Activated naive CD8-positive, alpha-beta T cell treated with anti-CD3 and anti-CD28 coated beads, Interleukin-2, amount 50 U/mL, for 24 hours (primary cell): ENCODE results near the gene EVPL.
"Not testable (repeated sequence)": the region's sequence is repeated elsewhere in the genome, so short reads cannot be mapped to it uniquely, and the experiment has no call there.

ENCODE experiments used
- ATAC-seq: fragments of 150-1000 bp; cut with Tn5 transposase; one replicate; pipeline ENCODE4 v1.10.0; 2021
- DNase-seq: peaks from one replicate; pipeline ENCODE4 v3.0.0; 2021
- H3K27ac Mint-ChIP-seq: one replicate; pipeline ENCODE4 v1.8.0; 2021; ENCODE audit warnings: mild to moderate bottlenecking, mixed read lengths
- H3K27me3 Mint-ChIP-seq: one replicate; pipeline ENCODE4 v1.8.0; 2021; ENCODE audit warnings: mixed read lengths
- H3K36me3 Mint-ChIP-seq: one replicate; pipeline ENCODE4 v1.8.0; 2021; ENCODE audit warnings: low read depth, mixed read lengths
- H3K4me1 Mint-ChIP-seq: one replicate; pipeline ENCODE4 v1.8.0; 2021; ENCODE audit warnings: mixed read lengths
- H3K4me3 Mint-ChIP-seq: one replicate; pipeline ENCODE4 v1.8.0; 2021; ENCODE audit warnings: mild to moderate bottlenecking, moderate library complexity, mixed read lengths
- H3K9me3 Mint-ChIP-seq: one replicate; pipeline ENCODE4 v1.8.0; 2021; ENCODE audit warnings: mixed read lengths

Gene EVPL

DNA sequence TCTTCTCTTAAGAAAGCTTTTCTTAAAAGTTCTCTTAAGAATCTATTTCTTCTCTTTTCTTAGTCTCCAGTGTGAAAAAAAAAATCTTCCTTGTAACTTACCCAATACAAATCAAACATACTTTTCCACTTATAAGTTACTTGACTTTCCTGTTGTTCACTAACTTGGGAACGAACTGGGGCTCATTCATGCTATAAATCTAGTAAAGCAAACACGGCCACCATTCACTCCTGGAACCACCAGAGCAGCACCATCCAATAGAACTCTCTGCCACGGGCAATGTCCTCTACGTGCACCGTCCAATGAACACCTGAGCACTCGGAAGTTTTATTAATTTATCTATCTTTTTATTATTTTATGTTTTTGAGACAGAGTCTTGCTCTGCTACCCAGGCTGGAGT lies 24.5 kb upstream of the EVPL start:
- H3K4me1 Mint-ChIP-seq = peaks cover 29% of the 10 kb centered on the region
- H3K36me3 Mint-ChIP-seq = peaks cover 49% of the 10 kb centered on the region
- ATAC-seq (no peak), DNase-seq (no peak)
- no peaks in the 10 kb centered on the region for H3K27me3 Mint-ChIP-seq
- H3K27ac Mint-ChIP-seq = no peak overlapping the region
- H3K9me3 Mint-ChIP-seq = no peaks in the 10 kb centered on the region
- no peak overlapping the region for H3K4me3 Mint-ChIP-seq

DNA sequence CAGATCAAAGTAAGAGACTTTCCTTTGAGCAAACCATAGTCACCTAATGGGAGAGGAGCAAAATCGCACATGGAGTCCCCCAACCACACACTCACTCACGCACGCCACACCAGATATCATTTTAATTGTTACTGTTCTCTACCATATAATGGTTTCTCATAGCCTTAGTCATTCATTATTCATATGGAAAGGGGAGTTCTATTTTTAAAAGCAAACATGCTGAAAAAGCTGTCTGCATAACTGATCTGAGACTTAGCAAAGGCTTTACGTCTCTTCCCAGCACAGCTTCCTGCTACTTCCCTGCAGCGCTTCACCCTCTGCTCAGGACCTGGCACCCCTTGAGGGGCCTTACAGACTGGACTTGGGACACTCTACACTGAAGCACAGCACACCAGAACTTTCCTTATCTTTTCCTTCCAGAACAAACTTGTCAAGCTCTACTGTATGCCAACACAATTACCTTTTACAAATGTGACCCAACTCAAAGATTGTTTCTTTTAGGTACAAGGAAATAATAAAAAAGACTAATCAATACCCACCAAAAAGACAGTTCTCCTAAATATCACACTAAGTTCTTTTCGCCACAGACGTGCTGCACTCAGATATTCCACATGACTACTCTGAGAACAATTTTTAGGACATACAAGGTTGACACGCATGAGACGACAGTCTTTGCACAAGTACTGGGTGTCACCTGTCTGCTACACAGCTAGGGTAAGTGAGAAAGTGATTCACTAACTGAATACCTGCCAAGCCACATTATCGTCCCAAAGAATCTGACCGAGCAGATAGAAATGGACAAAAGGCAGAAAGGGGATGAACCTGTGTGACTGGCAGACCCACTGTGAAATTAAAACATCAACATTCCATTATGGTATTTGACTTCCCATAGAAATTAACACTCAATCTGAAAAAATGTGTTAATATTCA lies 23.7 kb upstream of the EVPL start:
- Mint-ChIP-seq H3K4me3 (no peak overlapping the region), H3K36me3 (peaks cover 46% of the 10 kb centered on the region), H3K27ac (peak overlapping the region; percentile 16), H3K9me3 (no peaks in the 10 kb centered on the region), H3K4me1 (peaks cover 29% of the 10 kb centered on the region), H3K27me3 (no peaks in the 10 kb centered on the region)
- ATAC-seq = no peak
- no peak for DNase-seq

DNA sequence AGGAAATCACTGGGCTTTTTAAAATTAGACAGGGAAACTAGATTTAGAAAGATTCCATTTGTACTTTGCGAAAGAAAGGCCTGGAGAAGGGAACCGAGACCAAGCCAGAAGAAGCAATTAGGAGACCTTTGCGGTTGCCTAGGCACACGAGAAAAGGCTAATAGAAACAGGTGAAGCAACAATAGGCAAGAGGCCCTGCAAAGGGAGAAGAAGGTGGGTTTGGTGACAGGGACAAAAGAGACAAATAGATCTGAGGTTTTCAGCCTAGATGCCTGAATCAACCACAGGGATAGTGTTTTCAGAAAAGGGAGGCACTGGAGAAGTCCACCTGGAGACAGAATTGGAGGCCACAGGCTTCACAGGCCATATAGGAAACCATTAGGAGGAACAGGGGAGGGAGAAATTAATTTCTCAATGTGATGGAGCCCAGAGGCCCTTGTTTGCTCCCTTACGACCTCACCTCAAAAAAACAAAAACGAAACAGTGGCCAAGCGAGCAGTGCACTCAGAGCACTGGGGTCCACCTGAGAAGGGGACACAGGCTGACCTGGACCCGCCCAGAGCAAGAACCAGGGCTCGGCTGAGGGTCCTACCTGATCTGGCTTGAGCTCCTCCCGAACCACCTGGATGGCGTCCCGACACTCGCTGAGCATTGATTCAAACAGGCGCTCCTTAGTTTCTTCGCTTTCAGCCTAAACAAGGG lies 22.9 kb upstream of the EVPL start:
- Mint-ChIP-seq H3K4me3 (no peak overlapping the region), H3K4me1 (peaks cover 29% of the 10 kb centered on the region), H3K36me3 (peaks cover 52% of the 10 kb centered on the region), H3K27ac (peak overlapping the region; percentile 16), H3K27me3 (no peaks in the 10 kb centered on the region), H3K9me3 (no peaks in the 10 kb centered on the region)
- DNase-seq = no peak
- ATAC-seq = no peak

DNA sequence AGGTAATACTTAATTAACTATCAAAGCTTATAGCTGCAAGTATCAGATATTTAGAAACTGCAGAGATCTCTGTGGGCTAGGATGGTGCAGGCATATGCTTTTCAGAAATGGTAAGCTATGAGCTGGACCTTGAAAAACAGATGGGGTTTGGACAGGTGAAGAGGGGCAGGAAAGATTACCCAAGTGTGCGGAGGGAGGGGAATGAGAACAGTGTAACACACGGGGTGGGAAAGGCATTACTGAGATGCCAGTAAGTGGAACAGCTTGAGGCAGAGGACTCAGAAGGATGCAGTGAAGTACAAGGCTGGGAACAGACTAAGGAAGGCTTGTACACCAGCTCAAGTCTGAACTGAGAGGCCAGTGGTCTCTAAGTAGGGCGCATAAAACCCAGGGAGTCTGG lies 22.1 kb upstream of the EVPL start:
- H3K27ac Mint-ChIP-seq = no peak overlapping the region

DNA sequence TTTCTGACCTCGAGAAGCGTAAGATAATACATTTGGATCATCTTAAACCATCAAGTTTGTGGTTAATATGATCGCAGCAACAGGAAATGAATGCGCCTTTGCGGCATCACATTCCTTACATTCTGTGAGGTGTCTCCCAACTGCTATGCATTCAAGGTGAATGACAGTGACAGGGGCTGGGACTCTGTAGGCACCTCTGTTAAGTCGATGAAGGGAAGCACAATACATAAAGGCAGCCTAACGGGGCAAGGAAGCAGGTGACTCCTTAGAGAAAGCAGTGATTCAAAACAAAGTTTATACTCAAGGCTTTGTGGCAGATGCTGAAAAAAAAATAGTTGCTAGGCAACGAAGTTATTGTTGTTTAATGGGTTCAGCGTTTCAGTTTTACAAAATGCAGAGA lies 21.6 kb upstream of the EVPL start:
- DNase-seq = no peak
- no peak for ATAC-seq
- H3K4me3 Mint-ChIP-seq = no peak overlapping the region
- no peaks in the 10 kb centered on the region for H3K27me3 Mint-ChIP-seq
- H3K4me1 Mint-ChIP-seq = peaks cover 19% of the 10 kb centered on the region
- H3K27ac Mint-ChIP-seq = no peak overlapping the region
- peaks cover 55% of the 10 kb centered on the region for H3K36me3 Mint-ChIP-seq
- H3K9me3 Mint-ChIP-seq = no peaks in the 10 kb centered on the region

More for the DNA sequence above, 22.1 kb upstream of the EVPL start:
- no peaks in the 10 kb centered on the region for H3K9me3 Mint-ChIP-seq
- H3K27me3 Mint-ChIP-seq = no peaks in the 10 kb centered on the region
- no peak overlapping the region for H3K4me3 Mint-ChIP-seq
- H3K4me1 Mint-ChIP-seq = peaks cover 24% of the 10 kb centered on the region
- H3K36me3 Mint-ChIP-seq = peaks cover 56% of the 10 kb centered on the region
- ATAC-seq = no peak
- DNase-seq = no peak

DNA sequence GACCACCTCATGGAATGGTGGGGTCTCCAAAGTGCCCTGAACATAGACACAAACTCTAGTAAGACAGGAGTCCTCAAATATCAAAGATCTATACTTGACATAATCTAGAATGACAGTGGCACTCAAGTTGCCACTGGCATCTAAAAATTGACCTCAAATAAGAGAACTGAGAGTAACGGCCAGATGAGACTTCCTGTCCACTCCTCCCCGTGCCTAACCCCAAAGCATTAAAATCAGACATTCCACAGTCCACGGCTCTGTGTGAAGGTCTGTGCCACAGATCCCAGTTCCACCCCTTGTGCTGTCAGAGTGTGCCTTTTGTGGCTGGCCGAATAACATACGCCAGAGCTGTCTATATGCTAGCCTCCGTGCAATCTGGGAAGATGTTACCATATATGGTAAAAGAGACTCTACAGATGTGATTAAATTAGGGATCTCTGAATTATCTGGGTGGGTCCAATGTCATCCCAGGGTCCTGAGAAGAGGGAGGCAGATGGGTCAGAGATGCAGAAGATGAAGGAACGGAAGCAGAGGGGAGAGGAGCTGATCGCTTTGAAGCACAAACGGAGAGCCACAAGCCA lies 21.0 kb upstream of the EVPL start:
- Mint-ChIP-seq H3K9me3 (no peaks in the 10 kb centered on the region), H3K27ac (no peak overlapping the region), H3K36me3 (peaks cover 55% of the 10 kb centered on the region), H3K4me3 (no peak overlapping the region), H3K4me1 (peaks cover 13% of the 10 kb centered on the region), H3K27me3 (no peaks in the 10 kb centered on the region)
- ATAC-seq (no peak), DNase-seq (no peak)

DNA sequence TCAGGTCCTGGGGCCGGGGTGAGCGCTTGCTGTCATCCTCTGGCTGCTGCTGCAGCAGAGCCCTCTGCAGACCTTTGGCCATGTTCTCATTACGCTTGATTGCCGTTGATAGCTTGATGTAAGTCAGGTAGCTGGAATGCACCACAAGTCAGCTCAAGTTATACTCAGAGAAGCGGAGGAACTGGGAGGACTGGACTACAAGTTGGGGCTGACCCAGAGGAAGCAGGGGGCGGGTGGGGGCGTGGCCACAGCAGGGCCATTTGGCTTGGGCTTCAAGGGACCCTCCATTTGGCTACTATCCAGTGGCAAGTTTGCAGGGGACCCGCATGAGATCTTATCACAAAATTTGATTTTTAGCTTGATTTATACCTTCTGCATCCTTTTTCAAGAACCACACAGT lies 19.0 kb upstream of the EVPL start:
- no peak for DNase-seq
- H3K36me3 Mint-ChIP-seq = peaks cover 57% of the 10 kb centered on the region
- H3K9me3 Mint-ChIP-seq = no peaks in the 10 kb centered on the region
- H3K27me3 Mint-ChIP-seq = no peaks in the 10 kb centered on the region
- H3K27ac Mint-ChIP-seq = no peak overlapping the region
- no peak overlapping the region for H3K4me3 Mint-ChIP-seq
- no peak for ATAC-seq
- peaks cover 12% of the 10 kb centered on the region for H3K4me1 Mint-ChIP-seq

DNA sequence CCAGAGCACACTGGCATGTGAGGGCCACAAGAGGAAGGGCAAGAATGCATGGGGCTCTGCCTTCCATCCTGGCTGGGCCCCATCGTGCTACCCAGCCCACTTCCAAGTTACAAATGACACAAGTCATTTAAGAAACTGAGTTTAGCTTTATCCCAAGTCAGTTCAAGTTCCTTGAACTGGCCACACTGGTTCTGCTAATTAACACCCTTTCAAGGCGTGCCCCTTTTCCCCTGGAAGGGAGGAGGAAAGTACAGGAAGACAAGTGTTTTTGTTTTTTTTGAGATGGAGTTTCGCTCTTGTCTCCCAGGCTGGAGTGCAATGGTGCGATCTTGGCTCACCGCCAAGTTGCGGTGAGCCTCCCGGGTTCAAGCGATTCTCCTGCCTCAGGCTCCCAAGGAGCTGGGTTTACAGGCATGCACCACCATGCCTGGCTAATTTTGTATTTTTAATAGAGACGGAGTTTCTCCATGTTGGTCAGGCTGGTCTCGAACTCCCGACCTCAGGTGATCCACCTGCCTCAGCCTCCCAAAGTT lies 17.4 kb upstream of the EVPL start:
- peaks cover 57% of the 10 kb centered on the region for H3K36me3 Mint-ChIP-seq
- H3K4me1 Mint-ChIP-seq, ATAC-seq, H3K27me3 Mint-ChIP-seq, DNase-seq, H3K4me3 Mint-ChIP-seq, H3K27ac Mint-ChIP-seq, H3K9me3 Mint-ChIP-seq: not testable (repeated sequence)

DNA sequence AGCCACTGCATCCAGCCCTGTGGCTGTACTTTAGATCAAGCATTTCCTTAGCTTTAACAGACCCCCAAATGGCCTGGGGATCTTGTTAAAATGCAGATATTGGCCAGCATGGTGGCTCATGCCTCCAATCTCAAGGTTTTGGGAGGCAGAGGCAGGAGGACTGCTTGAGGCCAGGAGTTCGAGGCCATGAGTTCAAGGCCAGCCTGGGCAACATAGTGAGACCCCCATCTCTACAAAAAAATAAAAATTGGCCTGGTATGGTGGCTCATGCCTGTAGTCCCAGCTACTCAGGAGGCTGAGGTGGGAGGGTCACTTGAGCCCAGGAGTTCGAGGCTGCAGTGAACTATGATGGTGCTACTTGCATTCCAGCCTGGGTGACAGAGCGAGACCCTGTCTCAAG lies 15.8 kb upstream of the EVPL start:
- not testable (repeated sequence) for H3K4me3 Mint-ChIP-seq, ATAC-seq, H3K9me3 Mint-ChIP-seq, H3K4me1 Mint-ChIP-seq, H3K27me3 Mint-ChIP-seq, H3K27ac Mint-ChIP-seq, DNase-seq
- H3K36me3 Mint-ChIP-seq = peaks cover 59% of the 10 kb centered on the region

DNA sequence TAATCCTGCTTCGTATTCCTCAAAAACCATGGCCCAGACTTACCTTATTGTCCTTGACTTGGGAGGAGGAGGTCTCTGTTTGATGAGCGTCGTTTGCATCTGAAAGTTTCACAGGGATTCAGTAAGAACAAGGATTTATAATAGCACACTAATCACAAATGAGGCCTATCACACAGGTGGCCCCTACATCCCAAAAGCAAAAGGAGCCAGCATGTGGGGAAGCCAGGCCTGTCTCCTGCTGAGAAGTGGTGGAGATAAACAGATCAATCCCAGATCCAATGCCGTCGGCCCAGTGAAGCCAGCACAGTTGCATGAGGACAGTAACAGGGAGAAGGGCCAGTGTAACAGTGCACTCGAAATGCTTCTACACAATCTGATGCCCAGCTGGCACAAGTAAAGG lies 13.3 kb upstream of the EVPL start:
- H3K4me1 Mint-ChIP-seq = peaks cover 1% of the 10 kb centered on the region
- peaks cover 49% of the 10 kb centered on the region for H3K36me3 Mint-ChIP-seq
- no peak overlapping the region for H3K27ac Mint-ChIP-seq
- no peaks in the 10 kb centered on the region for H3K27me3 Mint-ChIP-seq
- H3K9me3 Mint-ChIP-seq = no peaks in the 10 kb centered on the region
- no peak for ATAC-seq
- H3K4me3 Mint-ChIP-seq = no peak overlapping the region
- DNase-seq = no peak

DNA sequence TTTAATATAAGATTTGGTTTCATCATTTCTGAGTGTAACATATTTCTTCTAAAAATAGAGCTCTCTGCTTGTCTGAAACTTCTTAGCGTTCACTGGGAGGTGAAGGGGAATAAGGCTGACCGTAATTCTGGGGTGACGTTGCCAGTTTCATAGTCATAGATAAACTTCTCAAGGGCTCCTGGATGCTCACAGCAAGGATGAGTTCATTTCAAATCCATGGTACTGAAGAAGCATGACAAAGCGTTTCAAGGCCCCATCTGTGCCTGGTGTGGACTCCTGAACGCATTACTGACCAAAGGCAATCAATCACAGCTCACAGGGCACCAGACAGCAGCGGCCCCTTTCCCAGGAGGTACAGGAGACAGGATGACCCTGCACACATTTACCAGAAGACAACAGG lies 12.0 kb upstream of the EVPL start:
- no peak overlapping the region for H3K4me3 Mint-ChIP-seq
- ATAC-seq (no peak), DNase-seq (no peak)
- H3K27me3 Mint-ChIP-seq = no peaks in the 10 kb centered on the region
- no peak overlapping the region for H3K27ac Mint-ChIP-seq
- peaks cover 3% of the 10 kb centered on the region for H3K4me1 Mint-ChIP-seq
- H3K36me3 Mint-ChIP-seq = peaks cover 40% of the 10 kb centered on the region
- no peaks in the 10 kb centered on the region for H3K9me3 Mint-ChIP-seq

DNA sequence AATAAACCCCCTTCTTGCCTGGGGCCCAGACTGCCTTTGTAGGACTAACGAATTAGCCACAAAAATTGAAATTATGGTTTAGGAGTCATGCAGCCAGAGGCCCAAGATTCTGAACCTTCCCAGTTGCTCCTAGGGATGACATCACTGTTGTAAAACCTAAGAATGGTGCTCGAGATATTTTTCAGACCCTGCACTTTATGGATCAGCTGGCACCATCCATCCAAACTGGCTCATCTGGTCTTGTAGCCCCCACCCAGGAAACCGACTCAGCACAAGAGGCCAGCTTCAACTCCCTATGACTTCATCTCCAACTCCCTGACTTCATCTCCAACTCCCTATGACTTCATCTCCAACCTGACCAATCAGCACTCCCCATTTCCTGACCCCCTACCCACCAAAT lies 10.9 kb upstream of the EVPL start:
- no peaks in the 10 kb centered on the region for H3K9me3 Mint-ChIP-seq
- H3K4me3 Mint-ChIP-seq = no peak overlapping the region
- H3K4me1 Mint-ChIP-seq = peaks cover 3% of the 10 kb centered on the region
- ATAC-seq (no peak), DNase-seq (no peak)
- peaks cover 31% of the 10 kb centered on the region for H3K36me3 Mint-ChIP-seq
- peak overlapping the region; percentile 10 for H3K27ac Mint-ChIP-seq
- H3K27me3 Mint-ChIP-seq = no peaks in the 10 kb centered on the region

DNA sequence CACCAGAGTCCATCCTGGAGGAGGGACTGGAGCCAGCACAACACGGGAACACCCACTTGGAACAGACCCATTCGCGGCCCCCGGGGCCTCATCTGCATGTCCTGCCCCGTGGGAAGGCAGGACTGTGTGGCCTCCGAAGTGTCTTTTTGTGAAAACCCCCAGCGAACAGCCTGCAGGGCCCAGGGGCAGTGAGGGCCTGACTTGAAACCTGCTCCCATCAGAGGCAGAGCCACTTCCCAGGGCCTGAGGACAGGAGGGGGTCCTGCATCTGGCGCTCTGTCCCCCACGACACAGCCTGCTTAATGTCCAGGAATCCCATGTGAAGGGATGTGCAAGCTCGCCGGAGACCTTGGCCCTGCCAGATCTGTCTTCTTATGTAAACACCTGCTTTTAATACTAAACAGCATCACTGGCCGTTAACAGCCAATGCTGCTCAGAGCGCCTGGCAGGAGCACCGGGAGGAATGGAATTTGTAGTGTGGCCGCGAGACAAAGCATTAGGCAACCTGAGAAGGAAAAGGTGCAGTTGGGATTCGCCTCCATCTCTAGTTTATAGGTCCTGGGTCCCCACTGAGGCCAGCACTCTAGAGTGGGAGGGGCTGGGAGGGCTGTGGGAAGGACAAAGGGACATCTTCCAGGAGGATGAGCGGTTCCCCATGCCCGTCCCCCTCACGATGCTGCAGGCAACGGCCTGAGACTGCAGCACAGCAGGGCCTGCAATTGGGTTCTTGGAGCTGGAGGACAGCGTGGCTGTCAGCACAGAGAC lies 9.6 kb upstream of the EVPL start:
- no peak for ATAC-seq
- Mint-ChIP-seq H3K36me3 (peaks cover 31% of the 10 kb centered on the region), H3K27ac (no peak overlapping the region), H3K27me3 (no peaks in the 10 kb centered on the region), H3K4me1 (peaks cover 3% of the 10 kb centered on the region), H3K9me3 (no peaks in the 10 kb centered on the region), H3K4me3 (no peak overlapping the region)
- DNase-seq = no peak
